ENCODE results near the gene FREM1.

Gene FREM1

GRCh38 chr9:14756291-14756690 is 153.9 kb downstream of the FREM1 start:
- no peak for DNase-seq (ENCODE audit: low spot score)

DNA sequence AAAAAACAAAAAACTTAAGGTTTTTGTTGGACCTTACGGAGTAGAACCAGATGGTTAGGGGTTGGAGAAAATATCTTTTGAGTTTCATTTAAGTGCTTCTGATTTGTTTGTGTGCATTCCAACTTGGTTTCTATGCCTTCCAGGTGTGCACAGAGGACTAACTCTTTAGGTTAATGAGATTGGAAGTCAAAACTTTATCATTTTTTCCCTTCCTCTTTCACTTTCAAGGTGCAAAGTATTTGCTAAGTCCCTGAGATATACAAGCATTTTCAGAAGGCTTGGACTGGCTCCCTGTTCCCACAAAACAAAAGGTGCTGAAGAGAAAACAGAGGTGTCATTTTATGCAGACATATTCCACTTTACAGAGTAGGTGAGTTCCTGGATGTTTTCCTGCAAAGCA is 157.4 kb downstream of the FREM1 start:
- no peak for DNase-seq (ENCODE audit: low spot score)

DNA sequence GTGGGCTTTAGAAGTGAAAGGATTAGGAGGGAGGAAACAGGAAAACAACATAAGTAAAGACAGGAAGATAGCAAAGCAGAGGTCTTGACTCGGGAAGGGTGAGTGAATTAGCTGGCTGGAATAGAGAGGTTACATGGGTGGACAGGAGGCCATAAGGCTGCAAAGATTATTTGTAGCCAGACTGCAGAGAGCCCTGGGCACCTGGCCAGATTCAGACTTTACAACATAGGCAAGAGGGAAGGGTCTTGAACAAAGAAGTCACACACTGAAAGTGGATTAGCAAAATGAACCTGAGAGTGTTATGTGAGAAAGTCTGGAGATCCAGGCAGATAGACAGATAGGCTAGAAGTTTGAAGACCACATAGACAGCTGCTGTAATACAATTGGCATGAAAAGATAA is 158.0 kb downstream of the FREM1 start:
- no peak for DNase-seq (ENCODE audit: low spot score)

GRCh38 chr9:14750821-14751220 is 159.4 kb downstream of the FREM1 start:
- DNase-seq (ENCODE audit: low spot score): no peak

- DNase-seq (ENCODE audit: low spot score): no peak
Measured at GRCh38 chr9:14749741-14750211, 160.5 kb downstream of the FREM1 start.

DNA sequence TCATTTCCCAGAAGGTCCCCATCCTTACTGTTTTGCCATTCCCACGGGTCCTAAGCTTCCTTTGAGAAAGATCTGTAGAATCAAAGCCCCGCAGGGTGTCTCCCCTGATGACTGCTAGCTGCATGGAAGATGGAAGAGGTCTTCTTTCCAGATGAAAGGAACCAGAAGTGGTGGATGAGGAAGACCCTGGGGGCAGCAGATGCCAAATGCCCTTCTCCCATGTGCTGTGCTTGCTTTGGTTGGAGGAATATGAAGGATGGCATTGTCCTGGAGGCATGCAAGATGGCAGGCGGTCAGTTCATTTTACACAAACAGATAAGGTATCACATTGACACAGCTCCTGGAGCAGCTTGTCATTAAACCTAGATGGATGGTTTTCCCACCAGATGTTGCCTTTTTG is 161.9 kb downstream of the FREM1 start:
- no peak for DNase-seq (ENCODE audit: low spot score)

DNA sequence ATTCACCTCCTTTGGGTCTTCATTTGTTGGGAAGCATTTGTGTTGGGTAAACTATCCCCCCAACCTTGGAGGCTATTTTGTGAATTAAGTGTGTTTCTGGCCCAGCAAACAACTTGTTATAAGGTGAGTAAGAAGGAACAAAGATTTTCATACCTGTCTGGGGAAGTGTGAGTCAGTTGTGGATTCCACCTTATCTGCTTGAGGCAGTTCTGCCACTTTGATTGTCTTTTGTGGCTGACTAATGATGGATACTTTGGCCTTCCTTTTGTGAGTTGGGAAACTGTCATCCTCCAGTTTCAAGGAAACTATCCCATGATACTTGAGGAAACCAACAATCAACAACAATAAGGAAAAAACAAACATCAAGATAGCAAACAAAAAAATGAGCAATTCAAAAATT is 163.1 kb downstream of the FREM1 start:
- DNase-seq (ENCODE audit: low spot score): no peak

- DNase-seq (ENCODE audit: low spot score): no peak
Measured at GRCh38 chr9:14746626-14747025, 163.6 kb downstream of the FREM1 start.

- DNase-seq (ENCODE audit: low spot score): no peak
Measured at GRCh38 chr9:14744768-14745167, 165.5 kb downstream of the FREM1 start.

- DNase-seq (ENCODE audit: low spot score): no peak
Measured at GRCh38 chr9:14741369-14741768, 168.9 kb downstream of the FREM1 start.

- DNase-seq (ENCODE audit: low spot score): no peak
Measured at GRCh38 chr9:14733133-14733532, 177.1 kb downstream of the FREM1 start.

DNA sequence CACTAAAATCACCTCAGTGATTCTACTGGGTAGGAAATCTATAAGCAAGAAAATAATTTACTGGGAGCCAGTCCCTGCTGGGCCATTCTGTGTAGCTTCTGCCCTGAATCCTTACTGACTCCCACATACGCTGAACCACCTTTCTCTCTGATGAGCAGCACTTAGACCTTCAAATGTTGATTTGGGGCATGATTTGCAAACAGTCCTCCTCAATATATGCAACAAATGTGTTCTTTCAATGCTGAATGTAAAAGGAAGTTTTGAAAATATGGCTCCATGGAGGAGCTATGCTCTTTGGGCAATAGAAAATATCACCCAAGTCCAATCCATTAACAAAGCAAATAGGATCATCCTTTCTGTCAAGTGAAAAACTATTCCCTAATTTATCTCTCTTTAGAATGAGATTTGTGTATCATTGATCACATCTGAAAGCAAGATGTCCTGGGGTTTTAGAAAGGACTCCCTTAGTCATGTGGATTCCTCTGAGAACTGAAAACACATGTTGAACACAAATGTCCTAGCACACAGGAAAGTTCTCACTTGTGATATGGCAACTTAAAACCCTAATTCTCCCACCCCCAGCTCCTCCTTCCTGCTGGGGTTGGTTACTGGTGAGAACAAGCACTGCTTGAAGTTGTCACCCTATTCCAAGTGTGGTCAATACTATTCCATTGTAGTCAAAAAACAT is 178.8 kb downstream of the FREM1 start:
- no peak for DNase-seq (ENCODE audit: low spot score)

DNA sequence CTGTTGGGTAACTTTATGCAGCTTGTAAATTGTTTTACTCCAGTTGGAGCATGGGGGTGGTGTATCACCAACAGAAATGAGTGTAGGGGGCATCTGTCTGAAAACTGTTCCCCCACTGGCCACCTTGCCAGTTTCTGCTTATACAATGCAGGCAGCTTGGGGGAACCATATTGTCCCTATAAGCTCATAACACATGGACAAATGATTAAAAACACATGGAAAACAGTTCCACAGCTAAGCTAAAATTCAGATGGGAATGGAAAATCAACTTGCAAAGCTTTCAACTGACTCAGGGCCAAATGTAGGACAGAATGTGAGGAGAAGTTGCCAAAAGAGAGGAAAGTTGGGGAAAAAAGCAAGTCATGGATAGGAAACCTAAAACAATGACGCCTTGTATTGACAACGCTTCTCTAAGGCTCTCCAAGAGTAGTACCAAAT is 179.7 kb downstream of the FREM1 start:
- DNase-seq (ENCODE audit: low spot score): no peak

- DNase-seq (ENCODE audit: low spot score): no peak
Measured at GRCh38 chr9:14723301-14723700, 186.9 kb downstream of the FREM1 start.

DNA sequence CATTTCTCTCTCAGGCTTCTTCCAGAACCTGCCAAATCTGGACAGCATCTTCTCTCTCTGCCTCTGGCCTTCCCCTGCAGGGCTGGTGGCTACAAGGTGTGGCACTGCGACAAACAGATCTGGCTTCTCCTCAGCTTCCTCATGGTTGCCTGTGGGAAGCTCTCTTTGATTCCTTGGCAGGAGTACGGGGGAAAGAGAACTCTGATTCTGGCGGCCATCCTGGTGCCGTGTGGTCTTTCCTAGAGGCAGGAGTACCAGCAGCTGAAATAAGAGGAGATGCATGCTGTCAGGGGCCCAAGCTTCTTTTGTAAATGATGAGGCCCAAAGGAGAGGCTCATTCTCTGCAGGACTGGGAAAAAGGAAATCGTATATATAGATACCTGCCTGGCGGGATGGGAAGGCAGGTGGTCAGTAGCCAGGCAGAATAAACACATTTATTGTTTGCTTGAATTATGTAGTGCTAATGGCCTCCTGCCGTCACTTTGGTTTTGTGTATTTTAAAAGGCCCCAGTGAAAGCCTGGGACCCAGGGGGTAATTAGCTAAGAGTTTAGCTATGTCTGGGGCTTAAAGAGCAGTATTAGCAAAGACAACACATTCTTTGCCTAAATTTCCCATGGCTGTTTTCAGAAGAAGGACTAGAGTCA is 187.7 kb downstream of the FREM1 start, which contains the start of gene CER1:
Gene CER1, minus strand, starts transcription at position 343 of the 645 bp plus-strand sequence. Its CDS starts 61 bp downstream, at position 282.
- no peak for DNase-seq (ENCODE audit: low spot score)

GRCh38 chr9:14719231-14719923 is 190.9 kb downstream of the FREM1 start:
- no peak for DNase-seq (ENCODE audit: low spot score)

DNA sequence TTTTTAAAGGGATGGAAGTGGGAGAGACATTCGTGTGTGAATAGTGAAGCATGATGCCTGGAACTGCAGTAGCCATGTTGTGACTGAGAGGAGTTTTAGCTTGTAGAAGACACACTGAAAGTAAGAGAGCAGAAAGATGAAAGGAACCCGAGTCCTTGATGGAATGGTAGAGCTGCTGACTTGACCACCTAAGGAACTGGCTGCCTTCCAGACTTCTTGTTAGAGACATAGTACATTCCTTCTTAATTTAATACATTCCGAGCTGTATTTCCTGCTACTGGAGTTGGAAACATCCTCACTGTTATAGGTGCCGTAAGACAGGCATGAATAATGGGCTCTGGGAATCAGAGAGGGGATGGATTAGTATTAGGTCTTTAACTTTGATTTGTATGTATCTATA is 195.1 kb downstream of the FREM1 start:
- no peak for DNase-seq (ENCODE audit: low spot score)

DNA sequence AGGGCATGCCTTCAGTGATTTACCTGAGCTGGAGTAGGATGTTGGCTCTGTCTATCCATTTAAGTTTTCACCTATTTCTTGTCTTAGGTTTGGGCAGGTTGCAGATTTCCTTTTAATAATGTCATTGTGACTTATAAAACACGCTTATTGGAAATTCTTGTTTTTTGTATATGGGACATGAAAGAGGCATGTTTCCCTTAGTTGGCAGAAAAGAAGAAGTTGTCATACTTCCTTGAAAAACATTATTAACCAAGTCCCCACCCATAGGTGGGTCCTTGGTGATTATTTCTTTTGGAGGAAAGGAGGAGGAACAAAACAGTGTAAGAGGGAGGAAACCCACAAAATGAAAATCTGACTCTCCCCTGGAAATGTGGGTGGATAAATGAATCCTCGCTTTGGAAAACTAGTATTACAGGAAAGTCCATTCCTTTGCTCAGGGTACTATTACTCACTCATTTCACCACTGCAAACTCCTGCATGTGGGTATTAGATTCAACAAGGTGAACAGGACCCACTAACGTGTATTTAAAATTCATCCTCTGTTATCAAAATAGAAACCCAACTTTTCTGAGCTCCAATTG is 197.0 kb downstream of the FREM1 start:
- no peak for DNase-seq (ENCODE audit: low spot score)

DNA sequence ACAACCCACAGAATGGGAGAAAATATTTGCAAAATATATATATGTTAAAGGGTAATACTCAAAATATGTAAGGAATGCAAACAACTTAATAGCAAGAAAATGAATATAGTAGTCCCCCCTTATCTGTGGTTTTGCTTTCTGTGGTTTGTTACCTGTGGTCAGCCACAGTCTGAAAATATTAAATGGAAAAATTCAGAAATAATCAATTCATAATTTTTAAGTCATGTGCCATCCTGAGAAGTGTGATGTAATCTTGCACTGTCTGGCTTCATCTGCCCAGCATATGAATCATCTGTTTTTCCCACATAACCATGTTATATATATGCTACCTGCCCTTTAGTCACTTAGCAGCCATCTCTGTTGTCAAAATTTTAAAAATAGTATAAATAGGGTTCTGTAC is 199.4 kb downstream of the FREM1 start:
- DNase-seq (ENCODE audit: low spot score): no peak

- no peak for DNase-seq (ENCODE audit: low spot score)
Measured at GRCh38 chr9:14706530-14707140, 203.6 kb downstream of the FREM1 start.

- no peak for DNase-seq (ENCODE audit: low spot score)
Measured at GRCh38 chr9:14705079-14705478, 205.1 kb downstream of the FREM1 start.

- no peak for DNase-seq (ENCODE audit: low spot score)
Measured at GRCh38 chr9:14704281-14704680, 205.9 kb downstream of the FREM1 start.

Data from ecto neural progenitor cell (in vitro differentiated cells).